CD4-positive, alpha-beta memory T cell (primary cell): Measurements from ENCODE around the gene ARF3. TPM values are rescaled to one million over a fixed set of nuclear protein-coding genes. Genes with fewer than 3 reads are reported as not detected.

Experiments used
- CTCF ChIA-PET: fragments of 350-600 bp; sonication (Branson Sonifier 250); formaldehyde crosslinking; loops from one replicate; lab custom pipeline; 2021; ENCODE audit warnings: inconsistent platforms; ENCODE audit not compliant: partially characterized antibody; lab: Charles Lee
- POLR2A ChIA-PET: fragments of 350-600 bp; sonication (Branson Sonifier 250); formaldehyde crosslinking; loops from one replicate; lab custom pipeline; 2021; ENCODE audit not compliant: partially characterized antibody; lab: Charles Lee
- DNase-seq, 5 donors: peaks; one replicate each; pipeline versions ENCODE4 v3.0.0 to v3.0.0-alpha.2; 2020 to 2022; ENCODE audit warnings: mixed read lengths in 1 of 5
- H3K27ac ChIP-seq: one replicate; pipeline ENCODE4 v1.7.0; 2013; ENCODE audit warnings: low read depth, low read length
- H3K27me3 ChIP-seq: 2 replicates; pipeline ENCODE4 v1.7.0; 2013; ENCODE audit warnings: mild to moderate bottlenecking, low read length, moderate library complexity; ENCODE audit not compliant: insufficient read depth
- H3K36me3 ChIP-seq: 2 replicates; pipeline ENCODE4 v1.7.0; 2013; ENCODE audit warnings: mild to moderate bottlenecking, low read length, moderate library complexity; ENCODE audit not compliant: insufficient read depth
- H3K4me1 ChIP-seq: 2 replicates; pipeline ENCODE4 v1.7.0; 2013; ENCODE audit warnings: mild to moderate bottlenecking, low read length, moderate library complexity; ENCODE audit not compliant: insufficient read depth
- H3K4me3 ChIP-seq, 2 donors: one replicate each; pipeline ENCODE4 v1.7.0; 2013; ENCODE audit warnings: low read length in 2 of 2, mild to moderate bottlenecking in 1 of 2
- H3K9me3 ChIP-seq, 2 donors: one replicate each; pipeline ENCODE4 v1.7.0; 2013; ENCODE audit warnings: low read length in 2 of 2, control low read depth in 1 of 2; ENCODE audit not compliant: control insufficient read depth in 1 of 2
- H3K27ac Mint-ChIP-seq, 7 donors: one replicate each; pipeline ENCODE4 v1.8.0; 2020 to 2021; ENCODE audit warnings: mixed read lengths in 7 of 7, mild to moderate bottlenecking in 6 of 7, inconsistent platforms in 3 of 7, moderate library complexity in 3 of 7
- H3K27me3 Mint-ChIP-seq, 2 donors: one replicate each; pipeline ENCODE4 v1.8.0; 2020 to 2021; ENCODE audit warnings: mixed read lengths in 2 of 2
- H3K36me3 Mint-ChIP-seq, 2 donors: one replicate each; pipeline ENCODE4 v1.8.0; 2020 to 2021; ENCODE audit warnings: mixed read lengths in 2 of 2, inconsistent platforms in 1 of 2, mild to moderate bottlenecking in 1 of 2
- H3K4me1 Mint-ChIP-seq, 4 donors: one replicate each; pipeline ENCODE4 v1.8.0; 2020 to 2021; ENCODE audit warnings: mixed read lengths in 4 of 4, mild to moderate bottlenecking in 1 of 4
- H3K4me3 Mint-ChIP-seq, 8 donors: one replicate each; pipeline ENCODE4 v1.8.0; 2020 to 2021; ENCODE audit warnings: mixed read lengths in 8 of 8, mild to moderate bottlenecking in 7 of 8, moderate library complexity in 6 of 8, inconsistent platforms in 3 of 8
- H3K9me3 Mint-ChIP-seq, 8 donors: one replicate each; pipeline ENCODE4 v1.8.0; 2020 to 2021; ENCODE audit warnings: mixed read lengths in 8 of 8, mild to moderate bottlenecking in 5 of 8, inconsistent platforms in 3 of 8, moderate library complexity in 1 of 8
- intact Hi-C: fragments of 100-400 bp; cut with micrococcal nuclease; formaldehyde crosslinking; loops from one replicate; pipeline ENCODE4 v1.15.1; 2023
- polyA plus RNA-seq, 2 donors: library from polyadenylated mRNA; unstranded; fragments of 300-500 nt; fragmentation: Illumina TruSeq; gene quantifications; one replicate each; pipeline ENCODE4 v1.2.3, GENCODE V29; 2021
- total RNA-seq, 2 experiments: library from RNA; stranded (reverse); gene quantifications; one replicate each; pipeline ENCODE4 v1.2.3, GENCODE V29; 2021

ARF3 gene
- total and polyA plus RNA-seq, 4 experiments from 2014 or later = 22.6 to 77.5 (median 50.5) TPM

GRCh38 chr12:48946943-48947342 is 10.3 kb downstream of the ARF3 start:
- POLR2A ChIA-PET = no interaction called here
- no peak overlapping the region for H3K4me3 Mint-ChIP-seq

GRCh38 chr12:48946205-48946604 is 11.1 kb downstream of the ARF3 start:
- H3K27me3 Mint-ChIP-seq = no peaks in the 10 kb centered on the region
- ChIA-PET CTCF (interaction anchor here (0.8 to 2.5 kb wide), 6 partner anchors 10 to 142 kb away, joined by 3 to 11 read pairs (median 6); a partner anchor contains a TSS), POLR2A (no interaction called here)
- peak overlapping the region in 5 of 7 donors; percentile 10 to 72 (median 61) for H3K27ac Mint-ChIP-seq
- Histone ChIP-seq H3K27me3 (no peaks in the 10 kb centered on the region), H3K4me1 (peaks cover 8% of the 10 kb centered on the region), H3K4me3 (no peak overlapping the region), H3K36me3 (no peaks in the 10 kb centered on the region), H3K27ac (no peak overlapping the region), H3K9me3 (no peaks in the 10 kb centered on the region)
- H3K4me3 Mint-ChIP-seq = no peak overlapping the region
- H3K36me3 Mint-ChIP-seq = peaks cover 9 to 34% of the 10 kb centered on the region in 2 donors
- peaks cover 0 to 1% (median 0%) of the 10 kb centered on the region in 8 donors for H3K9me3 Mint-ChIP-seq
- intact Hi-C loops = no loop called here
- peaks cover 20 to 38% (median 31%) of the 10 kb centered on the region in 4 donors for H3K4me1 Mint-ChIP-seq
- no peak for DNase-seq

More at GRCh38 chr12:48946943-48947342, 10.3 kb downstream of the ARF3 start:
- intact Hi-C loops = no loop called here
- Histone ChIP-seq H3K27ac (no peak overlapping the region), H3K36me3 (no peaks in the 10 kb centered on the region), H3K4me3 (no peak overlapping the region), H3K9me3 (no peaks in the 10 kb centered on the region), H3K4me1 (peaks cover 8% of the 10 kb centered on the region), H3K27me3 (no peaks in the 10 kb centered on the region)
- Mint-ChIP-seq H3K27me3 (no peaks in the 10 kb centered on the region), H3K4me1 (peaks cover 20 to 40% (median 32%) of the 10 kb centered on the region in 4 donors), H3K9me3 (peaks cover 0 to 1% (median 0%) of the 10 kb centered on the region in 8 donors), H3K27ac (peak overlapping the region in 4 of 7 donors; percentile 10 to 61 (median 52)), H3K36me3 (peaks cover 9 to 32% of the 10 kb centered on the region in 2 donors)
- CTCF ChIA-PET = interaction anchor here (1.7 to 2.5 kb wide), 4 partner anchors 11 to 56 kb away, joined by 5 to 11 read pairs (median 8); a partner anchor contains a TSS
- no peak for DNase-seq

GRCh38 chr12:48943221-48943620 is 14.1 kb downstream of the ARF3 start:
- peaks cover 28 to 54% of the 10 kb centered on the region in 2 donors for H3K36me3 Mint-ChIP-seq
- intact Hi-C loops = no loop called here
- H3K27me3 ChIP-seq = no peaks in the 10 kb centered on the region
- H3K4me1 ChIP-seq = peaks cover 1% of the 10 kb centered on the region
- H3K27ac Mint-ChIP-seq = peak overlapping the region in 3 of 7 donors; percentile 37 to 83 (median 68)
- H3K4me1 Mint-ChIP-seq = peaks cover 15 to 28% (median 22%) of the 10 kb centered on the region in 4 donors
- no peak overlapping the region for H3K4me3 Mint-ChIP-seq
- no peak overlapping the region for H3K27ac ChIP-seq
- CTCF ChIA-PET = interaction anchor here (0.6 to 10.0 kb wide), 9 partner anchors 18 to 90 kb away, joined by 3 to 154 read pairs (median 4); partner anchors contain the start of genes DDX23, FKBP11 and WNT1
- H3K36me3 ChIP-seq = peaks cover 20% of the 10 kb centered on the region
- no peaks in the 10 kb centered on the region for H3K9me3 ChIP-seq
- no peaks in the 10 kb centered on the region for H3K27me3 Mint-ChIP-seq
- H3K9me3 Mint-ChIP-seq = peaks cover 0 to 1% (median 0%) of the 10 kb centered on the region in 8 donors
- POLR2A ChIA-PET = no interaction called here
- no peak for DNase-seq
- H3K4me3 ChIP-seq = no peak overlapping the region

- POLR2A ChIA-PET = interaction anchor here (0.8 to 3.3 kb wide), 2 partner anchors 15 to 19 kb away, joined by 3 to 14 read pairs; partner anchors contain the start of gene FKBP11
Observed at GRCh38 chr12:48940181-48940580, 17.1 kb downstream of the ARF3 start.

GRCh38 chr12:48938805-48939204 is 18.5 kb downstream of the ARF3 start:
- Histone ChIP-seq H3K4me1 (peaks cover 28% of the 10 kb centered on the region), H3K27ac (no peak overlapping the region), H3K27me3 (no peaks in the 10 kb centered on the region), H3K4me3 (no peak overlapping the region), H3K36me3 (peaks cover 20% of the 10 kb centered on the region), H3K9me3 (no peaks in the 10 kb centered on the region)
- Mint-ChIP-seq H3K36me3 (peaks cover 42 to 62% of the 10 kb centered on the region in 2 donors), H3K4me3 (no peak overlapping the region), H3K4me1 (peaks cover 21 to 41% (median 30%) of the 10 kb centered on the region in 4 donors), H3K9me3 (peaks cover 0 to 3% (median 0%) of the 10 kb centered on the region in 8 donors), H3K27me3 (no peaks in the 10 kb centered on the region), H3K27ac (peak overlapping the region in 3 of 7 donors; percentile 13 to 22 (median 21))
- ChIA-PET CTCF (interaction anchor here (1.4 to 10.3 kb wide), 10 partner anchors 8 to 84 kb away, joined by 3 to 190 read pairs (median 8); partner anchors contain the start of genes DDX23 and FKBP11), POLR2A (interaction anchor here (1.2 to 3.3 kb wide), 3 partner anchors 13 to 36 kb away, joined by 4 to 14 read pairs (median 8); partner anchors contain the start of gene FKBP11)
- DNase-seq = no peak
- intact Hi-C loops = no loop called here

More at GRCh38 chr12:48940181-48940580, 17.1 kb downstream of the ARF3 start:
- Histone ChIP-seq H3K27ac (no peak overlapping the region), H3K36me3 (peaks cover 20% of the 10 kb centered on the region), H3K4me1 (peaks cover 15% of the 10 kb centered on the region), H3K27me3 (no peaks in the 10 kb centered on the region), H3K4me3 (no peak overlapping the region), H3K9me3 (no peaks in the 10 kb centered on the region)
- Mint-ChIP-seq H3K27ac (peak overlapping the region in 5 of 7 donors; percentile 21 to 66 (median 46)), H3K27me3 (no peaks in the 10 kb centered on the region), H3K36me3 (peaks cover 40 to 62% of the 10 kb centered on the region in 2 donors), H3K9me3 (peaks cover 0 to 3% (median 0%) of the 10 kb centered on the region in 8 donors), H3K4me3 (no peak overlapping the region), H3K4me1 (peaks cover 15 to 37% (median 23%) of the 10 kb centered on the region in 4 donors)
- intact Hi-C loops = no loop called here
- CTCF ChIA-PET = interaction anchor here (0.9 to 10.3 kb wide), 10 partner anchors 13 to 85 kb away, joined by 3 to 154 read pairs (median 5); partner anchors contain the start of genes DDX23 and FKBP11
- DNase-seq = no peak

GRCh38 chr12:48937170-48937569 is 20.1 kb downstream of the ARF3 start:
- Histone ChIP-seq H3K27ac (no peak overlapping the region), H3K36me3 (peaks cover 29% of the 10 kb centered on the region), H3K4me3 (no peak overlapping the region), H3K9me3 (no peaks in the 10 kb centered on the region), H3K4me1 (peaks cover 45% of the 10 kb centered on the region), H3K27me3 (no peaks in the 10 kb centered on the region)
- no peak for DNase-seq
- Mint-ChIP-seq H3K27me3 (no peaks in the 10 kb centered on the region), H3K36me3 (peaks cover 48 to 58% of the 10 kb centered on the region in 2 donors), H3K9me3 (peaks cover 0 to 3% (median 0%) of the 10 kb centered on the region in 8 donors), H3K4me3 (no peak overlapping the region), H3K4me1 (peaks cover 31 to 49% (median 38%) of the 10 kb centered on the region in 4 donors), H3K27ac (peak overlapping the region; percentile 16 to 97 (median 88))
- POLR2A ChIA-PET = interaction anchor here (0.7 to 6.0 kb wide), 6 partner anchors 10 to 85 kb away, joined by 4 to 70 read pairs (median 11); partner anchors contain the start of genes DDX23 and FKBP11
- CTCF ChIA-PET = interaction anchor here (1.6 to 10.3 kb wide), 7 partner anchors 9 to 82 kb away, joined by 3 to 190 read pairs (median 21); partner anchors contain the start of genes ARF3, DDX23 and FKBP11
- intact Hi-C loops = loop anchor here (2.0 kb wide), 3 partner anchors 18 to 44 kb away; partner anchors contain the start of gene ARF3
